ENCODE data around the gene DGKQ. TPM values are rescaled to one million over a fixed set of nuclear protein-coding genes. Genes with fewer than 3 reads are reported as not detected.
A peak's percentile ranks its signal among the peaks of the same experiment; 100 is the strongest.

The DGKQ gene
- total RNA-seq, 4 donors from 2014 or later, result 3.2 to 5.2 (median 4.5) TPM

DNA sequence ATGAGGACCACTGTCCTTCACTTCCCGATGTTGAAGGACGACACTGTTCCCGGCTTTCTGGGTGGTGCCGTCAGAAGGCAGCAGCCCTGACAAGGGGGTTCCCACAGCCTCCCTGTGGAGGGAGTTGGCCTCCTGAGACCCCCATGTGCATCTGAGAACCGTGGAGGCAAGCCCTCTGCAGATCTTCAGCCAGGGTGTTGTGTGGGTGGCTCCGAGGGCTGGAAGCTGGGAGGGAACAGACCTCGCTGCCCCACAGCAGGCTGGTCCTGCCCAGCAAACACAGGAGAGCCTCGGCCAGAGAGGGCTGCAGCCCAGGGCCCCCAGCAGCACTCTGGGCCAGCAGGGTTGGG is 16.2 kb downstream of the DGKQ start:
- intact Hi-C loops (cut with DNase I; ENCODE audit: low total_unique reads), result no loop called here
- no peak for ATAC-seq

DNA sequence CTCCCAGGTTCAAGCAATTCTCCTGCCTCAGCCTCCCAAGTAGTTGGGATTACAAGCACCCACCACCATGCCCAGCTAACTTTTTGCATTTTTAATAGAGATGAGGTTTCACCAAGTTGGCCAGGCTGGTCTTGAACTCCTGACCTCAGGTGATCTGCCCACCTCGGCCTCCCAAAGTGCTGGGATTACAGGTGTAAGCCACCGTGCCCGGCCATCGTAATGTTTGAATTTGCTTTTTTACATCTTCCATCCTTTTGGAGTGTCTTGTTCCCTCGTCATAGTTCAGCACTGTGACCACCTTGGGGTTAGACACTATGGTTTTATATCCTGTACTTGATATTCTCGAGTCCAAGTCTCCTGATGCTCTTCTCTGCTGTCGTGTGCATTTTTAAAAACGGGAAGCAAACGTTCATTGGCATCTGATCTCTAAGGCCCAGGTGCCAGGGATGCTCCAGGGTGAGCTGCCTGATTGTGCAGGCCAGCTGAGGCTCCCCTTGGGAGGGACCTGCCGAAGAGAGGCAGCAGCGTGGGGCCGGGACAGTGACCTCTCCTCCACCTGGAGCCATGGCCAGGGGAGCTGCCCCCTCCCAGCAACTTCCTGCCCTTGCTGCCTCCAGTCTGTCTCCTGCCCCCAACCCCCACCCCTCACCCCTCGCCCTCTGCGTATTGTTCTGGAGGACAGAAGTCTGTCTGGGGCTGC is 16.7 kb downstream of the DGKQ start:
- DNase-seq (no peak), ATAC-seq (no peak)
- Histone ChIP-seq H3K36me3 (peaks cover 0 to 13% of the 10 kb centered on the region in 2 donors), H3K9me3 (no peaks in the 10 kb centered on the region), H3K4me1 (no peaks in the 10 kb centered on the region), H3K4me3 (no peak overlapping the region), H3K27me3 (no peaks in the 10 kb centered on the region), H3K27ac (no peak overlapping the region)
- in situ Hi-C loops (cut with MboI; ENCODE audit: low sequenced_read_pairs in 4 of 4), result no loop called here
- no peak for TF ChIP-seq POLR2A (IDR thresholded peaks at IDR 0.05)
- TF ChIP-seq, protein P1, sequence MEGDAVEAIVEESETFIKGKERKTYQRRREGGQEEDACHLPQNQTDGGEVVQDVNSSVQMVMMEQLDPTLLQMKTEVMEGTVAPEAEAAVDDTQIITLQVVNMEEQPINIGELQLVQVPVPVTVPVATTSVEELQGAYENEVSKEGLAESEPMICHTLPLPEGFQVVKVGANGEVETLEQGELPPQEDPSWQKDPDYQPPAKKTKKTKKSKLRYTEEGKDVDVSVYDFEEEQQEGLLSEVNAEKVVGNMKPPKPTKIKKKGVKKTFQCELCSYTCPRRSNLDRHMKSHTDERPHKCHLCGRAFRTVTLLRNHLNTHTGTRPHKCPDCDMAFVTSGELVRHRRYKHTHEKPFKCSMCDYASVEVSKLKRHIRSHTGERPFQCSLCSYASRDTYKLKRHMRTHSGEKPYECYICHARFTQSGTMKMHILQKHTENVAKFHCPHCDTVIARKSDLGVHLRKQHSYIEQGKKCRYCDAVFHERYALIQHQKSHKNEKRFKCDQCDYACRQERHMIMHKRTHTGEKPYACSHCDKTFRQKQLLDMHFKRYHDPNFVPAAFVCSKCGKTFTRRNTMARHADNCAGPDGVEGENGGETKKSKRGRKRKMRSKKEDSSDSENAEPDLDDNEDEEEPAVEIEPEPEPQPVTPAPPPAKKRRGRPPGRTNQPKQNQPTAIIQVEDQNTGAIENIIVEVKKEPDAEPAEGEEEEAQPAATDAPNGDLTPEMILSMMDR (IDR thresholded peaks at IDR 0.05 in 4 of 5, conservative IDR thresholded peaks at IDR 0.05 in 1 of 5), result no peak
- intact Hi-C loops (cut with DNase I; ENCODE audit: low total_unique reads), result no loop called here

More for the DNA sequence above, 16.2 kb downstream of the DGKQ start:
- Histone ChIP-seq H3K4me3 (no peak overlapping the region), H3K36me3 (peaks cover 0 to 15% of the 10 kb centered on the region in 2 donors), H3K9me3 (no peaks in the 10 kb centered on the region), H3K27ac (no peak overlapping the region), H3K27me3 (no peaks in the 10 kb centered on the region), H3K4me1 (no peaks in the 10 kb centered on the region)
- DNase-seq, result no peak
- TF ChIP-seq, protein P1 (IDR thresholded peaks at IDR 0.05 in 4 of 5, conservative IDR thresholded peaks at IDR 0.05 in 1 of 5), result no peak
- TF ChIP-seq POLR2A (IDR thresholded peaks at IDR 0.05), result no peak
- in situ Hi-C loops (cut with MboI; ENCODE audit: low sequenced_read_pairs in 4 of 4), result no loop called here

DNA sequence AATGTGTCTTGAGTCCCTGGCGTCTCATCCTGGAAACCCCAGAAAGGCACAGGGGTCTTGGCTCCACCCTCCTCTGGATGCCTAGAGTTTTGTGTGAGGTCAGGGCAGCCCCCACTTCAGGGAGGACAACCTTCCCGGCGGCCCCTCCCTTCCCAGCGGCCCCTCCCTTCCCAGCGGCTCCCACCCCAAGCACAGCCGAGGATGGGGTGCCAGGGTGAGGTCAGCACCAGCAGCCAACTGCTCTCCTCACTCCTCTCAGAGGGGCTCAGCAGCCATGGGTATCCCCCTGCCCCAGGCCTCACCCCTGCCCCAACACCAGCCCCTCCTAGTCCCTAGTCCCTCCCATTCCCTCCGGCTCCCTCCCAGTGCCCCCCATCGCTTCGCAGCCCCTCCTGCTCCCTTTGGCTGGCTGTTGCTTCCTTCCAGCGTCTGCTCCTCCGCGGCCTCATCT is 17.4 kb downstream of the DGKQ start:
- no peak for ATAC-seq
- H3K9me3 ChIP-seq, result no peaks in the 10 kb centered on the region
- H3K27me3 ChIP-seq, result no peaks in the 10 kb centered on the region
- peaks cover 0 to 9% of the 10 kb centered on the region in 2 donors for H3K36me3 ChIP-seq
- DNase-seq, result peak in 1 of 2 donors; percentile 8
- TF ChIP-seq, protein P1 (IDR thresholded peaks at IDR 0.05 in 4 of 5, conservative IDR thresholded peaks at IDR 0.05 in 1 of 5), result no peak
- TF ChIP-seq POLR2A (IDR thresholded peaks at IDR 0.05), result no peak
- H3K4me3 ChIP-seq, result no peak overlapping the region
- H3K27ac ChIP-seq, result no peak overlapping the region
- intact Hi-C loops (cut with DNase I; ENCODE audit: low total_unique reads), result no loop called here
- in situ Hi-C loops (cut with MboI; ENCODE audit: low sequenced_read_pairs in 4 of 4), result no loop called here
- H3K4me1 ChIP-seq, result no peaks in the 10 kb centered on the region

DNA sequence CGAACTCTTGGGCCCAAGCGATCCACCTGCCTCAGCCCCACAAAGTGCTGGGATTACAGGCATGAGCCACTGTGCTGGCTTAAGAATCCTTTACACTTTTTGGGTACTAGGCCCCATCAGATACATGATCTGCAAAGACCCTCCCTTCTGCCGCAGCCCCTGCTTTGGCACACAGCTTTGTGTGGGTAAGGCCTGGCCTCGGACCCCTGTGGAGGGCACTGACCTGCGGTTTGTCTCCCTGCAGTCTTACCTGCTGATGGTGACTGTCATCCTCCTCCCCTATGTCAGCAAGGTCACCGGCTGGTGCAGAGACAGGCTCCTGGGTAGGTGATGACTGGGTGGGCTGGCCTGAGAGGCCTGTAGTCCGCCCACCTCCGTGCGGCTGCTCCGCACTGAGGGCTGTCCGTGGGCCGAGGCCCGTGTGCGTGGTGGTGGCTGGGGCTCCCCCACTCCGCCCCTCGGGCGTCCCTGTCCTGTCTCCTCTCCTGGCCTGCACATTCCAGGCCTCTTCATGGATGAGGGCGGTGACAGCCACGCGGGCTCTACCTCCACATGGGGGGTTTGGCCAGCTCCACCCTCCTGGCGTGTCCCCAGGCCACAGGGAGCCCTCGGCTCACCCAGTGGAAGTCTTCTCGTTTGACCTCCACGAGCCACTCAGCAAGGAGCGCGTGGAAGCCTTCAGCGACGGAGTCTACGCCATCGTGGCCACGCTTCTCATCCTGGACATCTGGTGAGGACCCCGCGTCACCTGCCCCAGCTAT is 18.0 kb downstream of the DGKQ start:
- ATAC-seq, result no peak
- H3K9me3 ChIP-seq, result no peaks in the 10 kb centered on the region
- intact Hi-C loops (cut with DNase I; ENCODE audit: low total_unique reads) (no loop called here), in situ Hi-C loops (cut with MboI; ENCODE audit: low sequenced_read_pairs in 4 of 4) (no loop called here)
- H3K4me3 ChIP-seq, result no peak overlapping the region
- H3K27ac ChIP-seq, result no peak overlapping the region
- H3K36me3 ChIP-seq, result peaks cover 0 to 9% of the 10 kb centered on the region in 2 donors
- H3K4me1 ChIP-seq, result no peaks in the 10 kb centered on the region
- DNase-seq, result peak in 1 of 2 donors; percentile 6
- TF ChIP-seq POLR2A (IDR thresholded peaks at IDR 0.05), result no peak
- TF ChIP-seq, protein P1 (IDR thresholded peaks at IDR 0.05 in 4 of 5, conservative IDR thresholded peaks at IDR 0.05 in 1 of 5), result no peak
- no peaks in the 10 kb centered on the region for H3K27me3 ChIP-seq

All from gastrocnemius medialis (tissue), 4 donors.